Measurements from ENCODE around the gene TSC1. TPM values are rescaled to one million over a fixed set of nuclear protein-coding genes. Genes with fewer than 3 reads are reported as not detected.

The TSC1 gene
- polyA plus RNA-seq, 2 of the 4 experiments (the other 2 are of a cell fraction): 15.2 to 37.9 TPM

- ChIA-PET CTCF (interaction anchor here (1.0 to 7.3 kb wide), 4 partner anchors 9 to 37 kb away, joined by 3 to 40 read pairs (median 20); partner anchors contain the start of gene GFI1B), POLR2A (no interaction called here)
- Histone ChIP-seq H3K27ac (no peak overlapping the region), H3K4me3 (no peak overlapping the region), H3K4me2 (no peak overlapping the region), H3K9me3 (no peaks in the 10 kb centered on the region), H3K4me1 (no peaks in the 10 kb centered on the region)
- TF ChIP-seq CHD2 (IDR thresholded peaks at IDR 0.05; ENCODE audit: low read length, partially characterized antibody) (no peak), ZFP36 (IDR thresholded peaks at IDR 0.05; ENCODE audit: borderline replicate concordance, partially characterized antibody) (peak; percentile 35)
- FAIRE-seq (no peak), ATAC-seq (no peak), DNase-seq (ENCODE audit: low read depth in 1 of 2, low spot score in 1 of 2) (no peak)
- 81% methylated on average over 6 of the region's 8 CpGs for WGBS (ENCODE audit: missing lambda C conversion rate)
These were observed 41.1 kb upstream of the TSC1 start for GRCh38 chr9:132985489-132985888.

GRCh38 chr9:132985071-132985350, 40.6 kb upstream of the TSC1 start:
- Histone ChIP-seq H3K4me2 (no peak overlapping the region), H3K4me3 (no peak overlapping the region), H3K9me3 (no peaks in the 10 kb centered on the region), H3K27ac (no peak overlapping the region), H3K4me1 (no peaks in the 10 kb centered on the region)
- FAIRE-seq (no peak), DNase-seq (ENCODE audit: low read depth in 1 of 2, low spot score in 1 of 2) (no peak), ATAC-seq (no peak)
- CTCF ChIA-PET: interaction anchor here (1.2 to 7.3 kb wide), 4 partner anchors 8 to 37 kb away, joined by 3 to 40 read pairs (median 19); partner anchors contain the start of gene GFI1B
- POLR2A ChIA-PET: no interaction called here
- TF ChIP-seq HOXA7 (CRISPR knock-in tag; IDR thresholded peaks at IDR 0.05) (no peak), FOSL2 (IDR thresholded peaks at IDR 0.05) (no peak), FOSL2 (CRISPR knock-in tag; IDR thresholded peaks at IDR 0.05) (no peak), REST (IDR thresholded peaks at IDR 0.05) (no peak), EHF (CRISPR knock-in tag; IDR thresholded peaks at IDR 0.05) (no peak), CHD4 (IDR thresholded peaks at IDR 0.05; ENCODE audit: borderline replicate concordance) (no peak), ATOH8 (CRISPR knock-in tag; IDR thresholded peaks at IDR 0.05; ENCODE audit: low read depth) (no peak), BCL3 (IDR thresholded peaks at IDR 0.05) (no peak), ZNF302 (CRISPR knock-in tag; IDR thresholded peaks at IDR 0.05) (no peak), RARB (CRISPR knock-in tag; IDR thresholded peaks at IDR 0.05) (no peak), NPAS2 (CRISPR knock-in tag; IDR thresholded peaks at IDR 0.05; ENCODE audit: borderline replicate concordance) (no peak), FOSB (CRISPR knock-in tag; IDR thresholded peaks at IDR 0.05) (no peak), KDM5A (IDR thresholded peaks at IDR 0.05) (no peak)
- WGBS (ENCODE audit: missing lambda C conversion rate): 21% methylated on average over 4 of the region's 4 CpGs

- 70% methylated on average over 20 of the region's 20 CpGs for WGBS (ENCODE audit: missing lambda C conversion rate)
- ChIA-PET POLR2A (no interaction called here), CTCF (interaction anchor here (1.2 to 7.3 kb wide), 4 partner anchors 7 to 37 kb away, joined by 3 to 40 read pairs (median 19); partner anchors contain the start of gene GFI1B)
- FAIRE-seq: no peak
- no peak overlapping the region for H3K4me2 ChIP-seq
- H3K4me1 ChIP-seq: no peaks in the 10 kb centered on the region
- H3K9me3 ChIP-seq: no peaks in the 10 kb centered on the region
- no peak overlapping the region for H3K27ac ChIP-seq
- DNase-seq (ENCODE audit: low read depth in 1 of 2, low spot score in 1 of 2): no peak
- ATAC-seq: no peak
- no peak overlapping the region for H3K4me3 ChIP-seq
- TF ChIP-seq HDAC2 (IDR thresholded peaks at IDR 0.05): no peak
- no peak for TF ChIP-seq FOSB (CRISPR knock-in tag; IDR thresholded peaks at IDR 0.05)
- TF ChIP-seq RFX5 (IDR thresholded peaks at IDR 0.05): no peak
- TF ChIP-seq GATA3 (IDR thresholded peaks at IDR 0.05; ENCODE audit: borderline replicate concordance): no peak
- TF ChIP-seq BCL3 (IDR thresholded peaks at IDR 0.05): no peak
- no peak for TF ChIP-seq FOSL2 (IDR thresholded peaks at IDR 0.05)
- no peak for TF ChIP-seq FOSL2 (CRISPR knock-in tag; IDR thresholded peaks at IDR 0.05)
- TF ChIP-seq MYC (IDR thresholded peaks at IDR 0.05; ENCODE audit: borderline replicate concordance, low read length): no peak
- TF ChIP-seq HOXB13 (CRISPR knock-in tag; IDR thresholded peaks at IDR 0.05; ENCODE audit: low read depth): no peak
- no peak for TF ChIP-seq ZC3H11A (IDR thresholded peaks at IDR 0.05)
- no peak for TF ChIP-seq RARB (CRISPR knock-in tag; IDR thresholded peaks at IDR 0.05)
- TF ChIP-seq RNF2 (IDR thresholded peaks at IDR 0.05; ENCODE audit: borderline replicate concordance, low read depth): no peak
- TF ChIP-seq ATOH8 (CRISPR knock-in tag; IDR thresholded peaks at IDR 0.05; ENCODE audit: low read depth): no peak
- TF ChIP-seq HOXA7 (CRISPR knock-in tag; IDR thresholded peaks at IDR 0.05): no peak
- TF ChIP-seq CHD4 (IDR thresholded peaks at IDR 0.05; ENCODE audit: borderline replicate concordance): no peak
- TF ChIP-seq ZFP36 (IDR thresholded peaks at IDR 0.05; ENCODE audit: borderline replicate concordance, partially characterized antibody): no peak
- no peak for TF ChIP-seq HES2 (IDR thresholded peaks at IDR 0.05)
These were observed 40.0 kb upstream of the TSC1 start for GRCh38 chr9:132984202-132985070.
